DMS153 treated with DMSO at 0.1 percent for 48 hours (cell line): ENCODE results near the gene ZNF609.
"Not testable (repeated sequence)": the region's sequence is repeated elsewhere in the genome, so short reads cannot be mapped to it uniquely, and the experiment has no call there.

Experiments used
- DNase-seq: peaks from one replicate; lab custom pipeline; 2025; ENCODE audit not compliant: unreplicated experiment; lab: John Stamatoyannopoulos, UW

The ZNF609 gene

GRCh38 chr15:64617727-64618126 lies 157.3 kb downstream of the ZNF609 start:
- no peak for DNase-seq

GRCh38 chr15:64618138-64618537 lies 157.8 kb downstream of the ZNF609 start:
- DNase-seq, result no peak

GRCh38 chr15:64618540-64618939 lies 158.2 kb downstream of the ZNF609 start:
- DNase-seq, result no peak

- DNase-seq, result no peak
These were observed 159.8 kb downstream of the ZNF609 start for GRCh38 chr15:64619880-64620839.

GRCh38 chr15:64621056-64621455 lies 160.7 kb downstream of the ZNF609 start:
- no peak for DNase-seq

- DNase-seq, result no peak
These were observed 162.3 kb downstream of the ZNF609 start for GRCh38 chr15:64622410-64623260.

GRCh38 chr15:64623347-64623996 lies 163.1 kb downstream of the ZNF609 start:
- no peak for DNase-seq

- no peak for DNase-seq
These were observed 163.9 kb downstream of the ZNF609 start for GRCh38 chr15:64624242-64624641.

GRCh38 chr15:64629063-64629462 lies 168.7 kb downstream of the ZNF609 start:
- DNase-seq, result no peak

GRCh38 chr15:64630396-64631107 lies 170.2 kb downstream of the ZNF609 start:
- DNase-seq, result no peak

- DNase-seq, result not testable (repeated sequence)
These were observed 172.3 kb downstream of the ZNF609 start for GRCh38 chr15:64632639-64633038.

GRCh38 chr15:64633332-64633731 lies 173.0 kb downstream of the ZNF609 start:
- no peak for DNase-seq

- DNase-seq, result no peak
These were observed 173.6 kb downstream of the ZNF609 start for GRCh38 chr15:64634027-64634426.

GRCh38 chr15:64634576-64635498 lies 174.5 kb downstream of the ZNF609 start:
- no peak for DNase-seq

GRCh38 chr15:64635499-64636495 lies 175.4 kb downstream of the ZNF609 start:
- no peak for DNase-seq

GRCh38 chr15:64636556-64636955 lies 176.2 kb downstream of the ZNF609 start:
- no peak for DNase-seq

- DNase-seq, result no peak
These were observed 177.0 kb downstream of the ZNF609 start for GRCh38 chr15:64637412-64637811.

- not testable (repeated sequence) for DNase-seq
These were observed 179.4 kb downstream of the ZNF609 start for GRCh38 chr15:64639744-64640143.
